GM21423 (cell line): ENCODE results near the gene LAMA2.

Experiments
- ATAC-seq: cut with Tn5 transposase; IDR thresholded peaks from one replicate; pipeline ENCODE4 v1.9.1; 2021; ENCODE audit warnings: mild to moderate bottlenecking, moderate library complexity; ENCODE audit not compliant: unreplicated experiment

Gene LAMA2

GRCh38 chr6:129475477-129476247 is 592.7 kb downstream of the LAMA2 start:
- no peak for ATAC-seq

- no peak for ATAC-seq
These were observed 593.3 kb downstream of the LAMA2 start for GRCh38 chr6:129476248-129476564.

GRCh38 chr6:129476810-129477209 is 593.9 kb downstream of the LAMA2 start:
- ATAC-seq = no peak

- no peak for ATAC-seq
These were observed 595.4 kb downstream of the LAMA2 start for GRCh38 chr6:129478379-129478778.

GRCh38 chr6:129481706-129482105 is 598.8 kb downstream of the LAMA2 start:
- no peak for ATAC-seq

GRCh38 chr6:129485746-129486145 is 602.8 kb downstream of the LAMA2 start:
- no peak for ATAC-seq

GRCh38 chr6:129486327-129486726 is 603.4 kb downstream of the LAMA2 start:
- no peak for ATAC-seq

- no peak for ATAC-seq
These were observed 605.4 kb downstream of the LAMA2 start for GRCh38 chr6:129488313-129488712.

GRCh38 chr6:129489215-129489765 is 606.4 kb downstream of the LAMA2 start:
- no peak for ATAC-seq

GRCh38 chr6:129490521-129491255 is 607.8 kb downstream of the LAMA2 start:
- peak; percentile 92 for ATAC-seq

GRCh38 chr6:129491436-129491835 is 608.5 kb downstream of the LAMA2 start:
- ATAC-seq = peak; percentile 2

- ATAC-seq = no peak
These were observed 609.3 kb downstream of the LAMA2 start for GRCh38 chr6:129492260-129492659.

- no peak for ATAC-seq
These were observed 610.5 kb downstream of the LAMA2 start for GRCh38 chr6:129493354-129493902.

GRCh38 chr6:129494099-129494498 is 611.2 kb downstream of the LAMA2 start:
- ATAC-seq = no peak

GRCh38 chr6:129494586-129494985 is 611.6 kb downstream of the LAMA2 start:
- no peak for ATAC-seq

- ATAC-seq = no peak
These were observed 612.7 kb downstream of the LAMA2 start for GRCh38 chr6:129495652-129496051.

GRCh38 chr6:129497481-129498441 is 614.8 kb downstream of the LAMA2 start:
- no peak for ATAC-seq

- ATAC-seq = no peak
These were observed 615.6 kb downstream of the LAMA2 start for GRCh38 chr6:129498541-129498940.

- peak; percentile 82 for ATAC-seq
These were observed 616.3 kb downstream of the LAMA2 start for GRCh38 chr6:129498950-129499842.

GRCh38 chr6:129499843-129500219 is 616.9 kb downstream of the LAMA2 start:
- no peak for ATAC-seq
